ENCODE measurements around the gene IRF1.
A peak's percentile ranks its signal among the peaks of the same experiment; 100 is the strongest.

The IRF1 gene

DNA sequence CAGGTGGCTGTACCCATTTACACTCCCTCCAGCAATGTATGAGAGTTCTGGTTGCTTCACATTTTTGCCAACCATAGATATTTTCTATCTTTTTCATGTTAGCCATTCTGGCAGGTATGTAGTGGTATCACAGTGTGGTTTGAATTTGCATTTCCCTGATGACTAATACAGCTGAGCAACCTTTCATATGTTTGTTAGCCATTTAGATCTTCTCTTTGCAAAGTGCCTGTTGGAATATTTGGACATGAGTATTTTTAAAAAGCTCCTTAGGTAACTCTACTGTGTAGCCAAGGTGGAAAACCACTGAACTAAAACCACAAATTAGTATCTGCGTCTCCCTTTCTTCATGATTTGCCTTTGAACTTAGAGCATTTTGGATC is 31.9 kb downstream of the IRF1 start:
- H3K36me3 ChIP-seq = no peaks in the 10 kb centered on the region
- H3K27ac ChIP-seq = peak overlapping the region; percentile 100
- H3K9me3 ChIP-seq = no peaks in the 10 kb centered on the region
- peak overlapping the region; percentile 40 to 54 for H3K4me3 ChIP-seq (ENCODE audit: low read depth in 1 of 2, low read length in 1 of 2)
- peaks cover 100% of the 10 kb centered on the region in 2 experiments for H3K4me1 ChIP-seq (ENCODE audit: control insufficient read depth in 1 of 2, insufficient read depth in 1 of 2, low read depth in 1 of 2, low read length in 1 of 2)
- no peak for TF ChIP-seq CTCF (IDR thresholded peaks at IDR 0.05)
- no peaks in the 10 kb centered on the region for H3K27me3 ChIP-seq

- no peaks in the 10 kb centered on the region for H3K27me3 ChIP-seq
- H3K4me3 ChIP-seq (ENCODE audit: low read depth in 1 of 2, low read length in 1 of 2) = peak overlapping the region; percentile 54 to 60
- no peaks in the 10 kb centered on the region for H3K9me3 ChIP-seq
- H3K4me1 ChIP-seq (ENCODE audit: control insufficient read depth in 1 of 2, insufficient read depth in 1 of 2, low read depth in 1 of 2, low read length in 1 of 2) = peaks cover 100% of the 10 kb centered on the region in 2 experiments
- no peaks in the 10 kb centered on the region for H3K36me3 ChIP-seq
- peak overlapping the region; percentile 100 for H3K27ac ChIP-seq
- TF ChIP-seq CTCF (IDR thresholded peaks at IDR 0.05) = no peak
Measured at GRCh38 chr5:132458226-132458560, 32.4 kb downstream of the IRF1 start.

DNA sequence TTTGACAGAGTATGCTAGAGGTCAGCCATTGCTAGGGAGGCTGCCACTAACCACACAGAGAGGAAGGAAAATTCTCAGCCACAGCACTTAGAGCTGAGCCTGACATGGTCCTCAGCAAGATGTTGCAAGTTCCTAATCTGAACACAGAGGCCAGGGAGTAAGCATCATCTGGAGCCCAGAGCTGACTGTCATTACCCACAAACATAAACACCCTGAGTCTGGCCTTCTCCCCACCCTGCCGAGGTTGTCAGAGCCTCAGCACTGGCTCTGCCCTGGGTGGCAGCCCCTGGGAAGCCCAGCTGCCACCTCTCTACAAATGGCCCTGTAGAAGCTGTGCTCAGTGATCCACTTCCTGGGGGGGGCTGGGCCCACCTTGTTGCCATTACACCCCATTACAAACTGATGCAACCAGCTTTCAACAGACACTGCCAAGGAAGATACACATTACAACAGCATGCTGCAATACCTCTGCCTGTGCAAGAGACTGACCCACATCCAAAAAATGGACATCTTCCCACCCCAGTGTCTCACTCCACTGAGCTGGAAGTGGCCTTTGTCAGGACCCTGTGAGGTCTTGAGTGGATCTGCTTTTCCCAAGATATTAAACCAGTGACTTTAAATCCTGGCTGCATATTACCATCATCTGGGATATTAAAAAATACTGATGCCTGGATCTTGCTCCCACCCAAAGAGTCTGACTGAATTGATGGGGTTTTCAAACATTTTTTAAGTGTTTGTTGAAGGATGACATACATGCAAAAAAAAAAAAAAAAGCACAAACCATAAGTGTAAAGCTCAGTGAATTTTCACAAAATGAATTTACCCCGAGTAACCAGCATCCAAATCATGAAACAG is 33.0 kb downstream of the IRF1 start:
- Histone ChIP-seq H3K27me3 (no peaks in the 10 kb centered on the region), H3K4me3 (ENCODE audit: low read depth in 1 of 2, low read length in 1 of 2) (peak overlapping the region; percentile 54 to 60), H3K27ac (peak overlapping the region; percentile 100), H3K9me3 (no peaks in the 10 kb centered on the region), H3K4me1 (ENCODE audit: control insufficient read depth in 1 of 2, insufficient read depth in 1 of 2, low read depth in 1 of 2, low read length in 1 of 2) (peaks cover 100% of the 10 kb centered on the region in 2 experiments), H3K36me3 (no peaks in the 10 kb centered on the region)
- peak; percentile 36 for TF ChIP-seq CTCF (IDR thresholded peaks at IDR 0.05)

- Histone ChIP-seq H3K27me3 (no peaks in the 10 kb centered on the region), H3K4me1 (ENCODE audit: control insufficient read depth in 1 of 2, insufficient read depth in 1 of 2, low read depth in 1 of 2, low read length in 1 of 2) (peaks cover 100% of the 10 kb centered on the region in 2 experiments), H3K36me3 (no peaks in the 10 kb centered on the region), H3K27ac (peak overlapping the region; percentile 100), H3K4me3 (ENCODE audit: low read depth in 1 of 2, low read length in 1 of 2) (peak overlapping the region; percentile 54 to 60), H3K9me3 (no peaks in the 10 kb centered on the region)
- no peak for TF ChIP-seq CTCF (IDR thresholded peaks at IDR 0.05)
Measured at GRCh38 chr5:132456987-132457361, 33.6 kb downstream of the IRF1 start.

- H3K27me3 ChIP-seq = no peaks in the 10 kb centered on the region
- no peaks in the 10 kb centered on the region for H3K9me3 ChIP-seq
- peak; percentile 39 for TF ChIP-seq CTCF (IDR thresholded peaks at IDR 0.05)
- no peaks in the 10 kb centered on the region for H3K36me3 ChIP-seq
- peak overlapping the region; percentile 54 to 60 for H3K4me3 ChIP-seq (ENCODE audit: low read depth in 1 of 2, low read length in 1 of 2)
- H3K4me1 ChIP-seq (ENCODE audit: control insufficient read depth in 1 of 2, insufficient read depth in 1 of 2, low read depth in 1 of 2, low read length in 1 of 2) = peaks cover 100% of the 10 kb centered on the region in 2 experiments
- H3K27ac ChIP-seq = peak overlapping the region; percentile 100
Measured at GRCh38 chr5:132456296-132456986, 34.1 kb downstream of the IRF1 start.

Measured in neutrophil (primary cell).